IPS DF 4.7 (cell line): ENCODE measurements around the gene PBX2.
"Not testable (repeated sequence)": the region's sequence is repeated elsewhere in the genome, so short reads cannot be mapped to it uniquely, and the experiment has no call there.

Experiments used
- DNase-seq: peaks from one replicate; pipeline ENCODE4 v3.0.0-alpha.2; 2013; ENCODE audit warnings: low spot score; ENCODE audit errors: extremely low read depth

Gene PBX2

GRCh38 chr6:32203426-32204267, 13.6 kb upstream of the PBX2 start:
- DNase-seq = no peak

- no peak for DNase-seq
These were observed 12.2 kb upstream of the PBX2 start for GRCh38 chr6:32202186-32202585.

DNA sequence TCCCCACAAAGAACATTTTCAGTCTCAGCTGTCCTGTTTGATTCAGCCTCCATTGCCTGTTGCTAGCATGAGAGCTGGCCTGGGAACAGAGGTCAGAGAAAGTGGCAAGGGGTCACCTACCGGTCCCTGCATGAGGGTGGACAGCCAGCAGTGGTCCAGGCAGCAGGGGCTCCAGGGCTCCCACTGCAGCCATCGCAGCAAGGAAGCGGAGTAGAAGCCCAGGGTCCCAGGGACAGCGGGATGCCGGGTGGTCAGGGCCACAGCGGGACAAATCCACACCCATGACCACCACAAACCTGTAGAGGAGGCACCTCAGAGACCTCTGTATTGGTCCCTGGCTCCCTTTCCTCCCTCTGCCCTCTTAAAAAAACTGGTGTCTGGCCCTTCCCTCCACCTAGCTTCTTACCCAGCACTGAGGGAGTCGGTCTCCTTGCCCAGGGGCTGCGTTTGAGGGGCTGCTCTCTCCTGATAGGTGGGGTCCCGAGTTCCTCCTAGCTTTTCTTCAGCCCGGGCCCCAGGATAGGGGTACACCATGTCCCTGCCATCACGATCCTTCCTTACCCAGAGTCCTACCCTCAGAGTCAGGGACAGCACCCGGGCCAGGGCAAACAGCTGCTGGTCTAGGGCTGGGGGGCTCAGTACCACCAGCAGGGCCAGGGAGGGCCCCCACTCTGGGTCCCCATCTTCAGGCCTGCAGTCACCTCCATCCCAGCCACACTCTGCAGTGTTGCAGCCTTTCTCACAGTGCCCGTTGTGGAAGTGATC, 10.9 kb upstream of the PBX2 start:
- no peak for DNase-seq

DNA sequence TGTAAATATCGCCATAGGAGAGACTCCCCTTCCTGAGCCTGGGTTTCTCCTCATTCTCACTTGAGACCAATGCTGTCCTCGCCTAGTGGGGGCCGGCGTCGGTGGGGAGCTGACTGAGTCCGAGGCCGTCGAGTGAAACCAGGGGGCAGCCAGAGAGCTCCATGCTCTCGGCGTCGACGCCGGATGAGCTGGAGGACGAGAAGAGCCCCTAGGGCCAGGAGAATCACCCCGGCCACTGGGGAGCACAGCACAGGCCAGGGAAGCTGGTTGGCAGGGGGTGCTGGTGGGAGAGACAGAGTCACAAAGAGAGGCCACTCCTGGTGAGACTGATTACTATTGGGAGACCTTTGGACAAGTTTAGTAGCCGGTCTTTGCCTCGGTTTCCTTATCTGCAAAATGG, 8.9 kb upstream of the PBX2 start:
- DNase-seq = no peak

DNA sequence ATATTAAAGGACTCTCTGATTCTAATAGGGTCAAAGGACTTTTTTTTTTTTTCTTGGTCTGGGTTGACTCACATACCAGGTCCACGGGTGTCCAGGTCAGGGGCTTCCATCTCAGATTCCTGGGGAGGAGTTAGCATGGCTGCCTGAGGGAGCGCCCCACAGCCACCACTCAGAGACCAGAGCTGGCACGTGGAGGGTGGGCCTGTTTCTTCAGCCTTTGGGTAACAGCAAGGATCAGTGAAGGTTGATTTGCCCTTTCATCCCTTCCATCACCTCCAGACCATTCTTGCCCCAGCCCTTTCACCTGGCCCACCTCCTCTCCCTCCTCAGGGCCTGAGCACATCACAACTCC, 8.3 kb upstream of the PBX2 start:
- DNase-seq = no peak

DNA sequence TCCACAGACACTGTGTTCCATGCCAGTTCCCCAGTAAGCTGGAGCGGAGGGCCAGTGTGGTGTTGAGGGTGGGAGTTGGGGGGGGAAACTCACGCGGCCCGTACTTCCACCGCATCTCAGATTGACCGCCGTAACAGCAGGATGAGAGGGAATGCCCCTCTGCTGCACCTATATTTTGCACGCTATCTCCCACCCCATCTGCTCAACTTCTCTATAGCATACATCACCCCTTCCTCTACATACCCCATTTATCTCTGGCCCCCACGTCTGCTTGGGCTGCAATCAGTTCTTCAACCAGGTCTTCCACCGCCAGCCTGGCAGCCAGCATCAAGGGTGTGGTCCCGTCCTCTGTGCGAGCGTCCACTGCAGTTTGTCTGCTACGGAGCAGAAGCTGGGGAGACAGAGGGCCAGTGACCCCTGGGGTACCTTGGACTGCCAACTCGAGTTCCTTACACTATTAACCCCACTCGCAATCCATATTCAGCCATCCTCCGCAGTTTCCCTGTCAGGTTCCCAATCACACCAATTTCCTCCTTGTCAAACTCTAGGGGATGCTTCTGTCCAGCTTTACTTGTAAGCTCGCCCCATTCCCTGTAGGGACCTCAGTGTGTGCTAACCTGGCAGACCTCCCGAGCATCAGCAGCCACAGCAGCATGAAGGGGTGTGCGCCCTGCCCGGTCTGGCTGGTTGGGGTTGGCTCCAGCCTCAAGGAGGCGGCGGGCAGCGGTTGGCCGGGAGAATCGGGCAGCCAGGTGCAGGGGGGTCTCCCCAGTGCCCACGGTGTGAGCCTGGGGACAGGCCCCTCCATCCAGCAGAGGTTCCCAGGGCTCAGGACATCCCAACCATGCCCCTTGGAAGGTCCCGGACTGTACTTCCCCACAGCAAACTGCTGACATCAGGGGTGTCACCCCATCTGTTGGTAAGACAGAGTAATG, 6.9 kb upstream of the PBX2 start:
- DNase-seq = no peak

DNA sequence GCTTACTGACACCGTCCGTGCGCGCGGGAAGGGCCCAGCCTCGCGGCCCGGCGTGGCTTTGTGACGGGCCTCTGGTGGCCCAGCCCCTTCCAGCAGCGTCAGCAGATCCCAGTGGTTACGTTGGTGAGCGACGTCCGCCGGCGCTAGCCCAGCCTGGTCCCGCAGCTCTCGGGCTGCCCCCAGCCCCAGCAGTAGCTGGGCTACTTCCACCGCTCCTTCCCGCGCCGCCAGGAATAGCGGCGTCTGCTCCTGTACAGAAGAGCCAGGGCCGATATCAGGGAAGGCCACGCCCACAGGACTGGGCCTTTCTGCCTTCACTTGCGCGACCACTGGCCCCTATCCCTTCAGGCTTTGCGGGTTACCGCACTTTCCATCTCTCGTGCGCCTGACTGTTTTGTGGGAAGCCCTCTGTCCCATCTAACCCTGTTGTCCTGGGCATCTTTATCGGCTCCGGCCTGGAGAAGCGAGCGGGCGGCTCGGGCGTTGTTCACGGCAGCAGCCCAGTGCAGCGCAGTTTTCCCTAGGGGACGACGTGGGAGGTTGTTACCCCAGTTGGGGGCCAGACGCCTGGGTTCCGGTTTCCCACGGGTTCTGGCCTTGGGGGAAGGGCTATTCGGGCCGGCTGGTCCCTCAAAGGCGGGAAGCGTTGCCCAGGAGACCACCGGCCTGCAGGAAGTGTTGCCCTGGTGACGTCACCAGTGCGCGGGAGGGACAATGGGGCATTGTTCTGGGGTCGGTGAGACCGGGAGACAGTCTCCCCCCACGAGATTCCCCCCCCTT, 6.1 kb upstream of the PBX2 start:
- DNase-seq = no peak

DNA sequence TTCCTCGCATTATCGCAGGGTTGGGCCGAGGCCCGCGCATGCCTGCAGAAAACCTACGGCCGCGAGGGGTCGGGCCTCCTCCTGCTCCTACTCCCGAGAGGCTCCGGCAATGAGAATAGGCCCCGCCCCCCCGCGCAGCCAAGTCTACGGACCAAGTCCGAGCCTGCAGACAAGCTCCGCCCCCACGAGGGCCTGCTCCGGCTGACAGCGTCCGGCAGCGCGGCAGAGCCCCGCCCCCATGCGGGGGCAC, 5.6 kb upstream of the PBX2 start:
- peak; percentile 96 for DNase-seq

DNA sequence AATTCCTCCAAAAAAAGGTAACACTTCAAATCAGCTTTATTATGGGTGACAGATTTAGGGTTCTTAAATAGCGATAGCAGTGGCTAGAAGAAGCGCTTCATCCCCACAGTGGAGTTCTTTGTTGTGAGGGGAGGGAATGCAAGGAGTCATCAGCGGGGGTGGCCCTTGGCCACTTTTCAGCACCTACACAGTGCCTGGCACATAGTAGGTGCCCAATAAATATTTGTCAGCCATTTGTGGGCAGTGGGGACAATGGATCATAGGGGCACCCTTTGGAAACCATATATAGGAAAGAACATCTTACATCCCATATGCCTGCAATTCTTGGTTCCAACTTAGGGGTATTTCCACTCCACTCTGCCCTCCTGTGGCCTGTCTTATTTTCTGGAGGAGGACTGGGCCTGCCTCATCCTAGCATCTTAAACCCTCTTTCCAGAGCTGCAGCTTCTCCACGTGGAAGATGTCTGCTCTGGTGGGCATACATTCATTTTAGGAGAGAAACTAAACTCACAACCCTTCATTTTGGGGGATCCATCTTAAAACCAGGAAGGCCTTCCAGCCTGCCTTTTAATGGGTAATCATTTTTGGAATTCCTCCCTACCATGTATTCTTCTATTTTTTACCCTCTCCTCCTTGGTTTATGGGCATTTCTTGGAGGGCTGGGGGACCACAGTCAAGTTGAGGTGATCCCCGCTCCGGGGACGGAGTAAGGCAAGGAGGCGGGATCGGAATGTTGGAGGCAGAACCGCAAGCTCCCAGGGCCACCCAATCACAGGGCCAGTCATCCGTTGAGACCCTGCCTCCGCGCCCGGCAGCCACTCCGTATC, 5.0 kb upstream of the PBX2 start:
- peak; percentile 87 for DNase-seq

DNA sequence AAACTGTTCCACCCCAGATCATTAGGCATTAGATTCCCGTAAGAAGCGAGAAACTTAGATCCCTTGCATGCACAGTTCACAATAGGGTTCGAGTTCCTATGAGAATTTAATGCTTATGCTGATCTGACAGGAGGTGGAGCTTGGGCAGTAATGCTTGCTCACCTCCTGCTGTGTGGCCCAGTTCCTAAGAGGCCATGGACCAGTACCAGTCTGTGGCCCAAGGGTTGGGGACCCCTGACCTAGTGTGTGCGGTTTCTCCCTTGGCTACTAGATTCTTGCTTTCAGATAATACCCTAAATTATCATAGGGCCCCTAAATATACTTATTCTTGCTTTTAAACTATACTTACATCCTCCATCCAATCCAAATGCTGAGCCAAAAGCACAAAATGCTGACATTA, 4.4 kb upstream of the PBX2 start:
- no peak for DNase-seq

GRCh38 chr6:32193096-32193495, 3.1 kb upstream of the PBX2 start:
- DNase-seq = not testable (repeated sequence)

- DNase-seq = no peak
These were observed 2.6 kb upstream of the PBX2 start, which contains the start of gene GPSM3 for GRCh38 chr6:32192608-32193039. GPSM3 (minus strand) TSS chr6:32192643; CDS start chr6:32192513, 130 bp downstream.

- DNase-seq = no peak
These were observed 1.9 kb upstream of the PBX2 start for GRCh38 chr6:32191696-32192607.

- no peak for DNase-seq
These were observed 1.1 kb upstream of the PBX2 start for GRCh38 chr6:32190911-32191677.

DNA sequence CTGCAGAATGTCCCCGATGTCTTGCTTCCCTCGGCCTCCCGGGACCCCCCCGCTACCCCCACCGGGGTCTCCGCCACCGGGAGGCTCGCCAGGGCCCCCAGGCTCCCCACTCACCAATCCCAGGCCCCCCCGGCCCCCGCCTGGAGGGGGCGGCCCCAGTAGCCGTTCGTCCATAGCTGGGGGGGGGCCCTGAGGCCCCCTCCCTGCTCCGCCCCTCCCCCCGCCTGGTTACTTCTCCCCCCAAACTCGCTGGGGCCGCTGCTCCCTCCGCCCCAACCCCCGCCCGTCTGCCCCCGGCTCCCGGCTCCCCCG, 304 bp downstream of the PBX2 start:
- no peak for DNase-seq

- no peak for DNase-seq
These were observed 797 bp downstream of the PBX2 start for GRCh38 chr6:32189069-32189741.

DNA sequence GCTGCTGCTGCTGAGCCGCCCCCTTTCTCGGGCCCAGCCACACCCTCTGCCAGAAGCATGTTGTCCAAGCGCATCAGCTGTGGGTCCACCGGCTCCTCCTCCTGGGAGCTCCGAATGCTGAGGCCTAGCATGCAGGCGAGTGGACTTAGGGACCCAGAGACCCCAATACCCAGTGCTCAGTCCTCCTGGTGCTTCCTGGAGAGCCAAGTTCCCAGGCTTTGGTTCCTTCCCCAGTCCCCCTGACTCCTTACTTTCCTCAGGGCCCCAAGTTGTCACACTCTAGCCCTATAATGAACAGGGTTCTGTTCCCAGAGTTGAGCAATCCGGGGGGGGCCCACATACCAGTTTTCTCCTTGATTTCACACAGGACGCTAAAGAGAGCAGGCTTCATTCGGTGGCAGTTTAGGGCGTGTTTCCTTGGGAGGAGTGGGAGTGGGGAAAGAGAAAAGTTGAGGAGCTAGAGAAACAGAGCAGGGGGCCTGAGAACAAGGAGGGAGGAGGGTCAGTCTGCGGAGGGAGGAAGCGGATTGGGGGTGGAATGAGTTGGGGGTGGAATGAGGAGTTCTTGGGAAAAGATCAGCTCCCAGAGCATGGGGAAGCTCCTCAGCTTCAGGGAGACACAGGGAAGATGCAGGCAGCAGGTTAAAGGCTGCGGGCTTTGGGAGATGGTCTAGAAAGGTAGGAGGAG, 1.5 kb downstream of the PBX2 start:
- no peak for DNase-seq
